Endodermal cell (in vitro differentiated cells): ENCODE measurements around the gene ZNF48. TPM values are rescaled to one million over a fixed set of nuclear protein-coding genes. Genes with fewer than 3 reads are reported as not detected.

Source experiments
- DNase-seq: peaks from one replicate; pipeline ENCODE4 v3.0.0-alpha.2; 2017
- H3K27ac ChIP-seq: 2 replicates; pipeline ENCODE4 v1.5.1; 2013; ENCODE audit warnings: mild to moderate bottlenecking, low read depth, low read length, moderate library complexity
- H3K27me3 ChIP-seq: 2 replicates; pipeline ENCODE4 v1.6.1; 2013; ENCODE audit warnings: mild to moderate bottlenecking, low read length, moderate library complexity; ENCODE audit not compliant: insufficient read depth, control insufficient read depth, poor library complexity, severe bottlenecking
- H3K36me3 ChIP-seq: 2 replicates; pipeline ENCODE4 v1.7.0; 2013; ENCODE audit warnings: mild to moderate bottlenecking, low read length, moderate library complexity; ENCODE audit not compliant: control insufficient read depth, insufficient read depth
- H3K4me1 ChIP-seq: one replicate; pipeline ENCODE4 v1.7.0; 2013; ENCODE audit warnings: low read length; ENCODE audit not compliant: control insufficient read depth, insufficient read depth
- H3K4me3 ChIP-seq: 2 replicates; pipeline ENCODE4 v1.5.1; 2013; ENCODE audit warnings: mild to moderate bottlenecking, low read length, moderate library complexity
- H3K9ac ChIP-seq: 2 replicates; pipeline ENCODE4 v1.6.1; 2013; ENCODE audit warnings: mild to moderate bottlenecking, low read length, moderate library complexity; ENCODE audit not compliant: poor library complexity, severe bottlenecking; ENCODE audit errors: extremely low read depth
- H3K9me3 ChIP-seq: 2 replicates; pipeline ENCODE4 v1.6.1; 2013; ENCODE audit warnings: mild to moderate bottlenecking, low read length, moderate library complexity; ENCODE audit not compliant: control insufficient read depth
- H3K27ac Mint-ChIP-seq: 2 replicates; pipeline ENCODE4 v1.8.0; 2020; ENCODE audit warnings: mixed read lengths
- H3K27me3 Mint-ChIP-seq: 2 replicates; pipeline ENCODE4 v1.8.0; 2021; ENCODE audit warnings: mild to moderate bottlenecking, mixed read lengths; ENCODE audit not compliant: insufficient read depth
- H3K36me3 Mint-ChIP-seq: 2 replicates; pipeline ENCODE4 v1.8.0; 2020; ENCODE audit warnings: low read depth, mixed read lengths
- H3K4me1 Mint-ChIP-seq: 2 replicates; pipeline ENCODE4 v1.8.0; 2020; ENCODE audit warnings: mixed read lengths
- H3K4me3 Mint-ChIP-seq: 2 replicates; pipeline ENCODE4 v1.8.0; 2020; ENCODE audit warnings: mild to moderate bottlenecking, moderate library complexity, mixed read lengths
- H3K9me3 Mint-ChIP-seq: 2 replicates; pipeline ENCODE4 v1.8.0; 2020; ENCODE audit warnings: mild to moderate bottlenecking, mixed read lengths
- CTCF ChIP-seq: fragments of 200-600 bp; sonication (generic); conservative IDR thresholded peaks from 2 replicates; pipeline ENCODE4 v1.5.0; 2021; ENCODE audit warnings: antibody characterized with exemption, mild to moderate bottlenecking
- WGBS, 2 experiments: methylation state at CpG; one replicate each; pipeline versions ENCODE4 v1.1.5 to v1.1.7; 2013; ENCODE audit warnings: missing lambda C conversion rate in 2 of 2, mixed read lengths in 1 of 2; ENCODE audit not compliant: insufficient coverage in 1 of 2, insufficient read length in 1 of 2; 5-methylcytosine and 5-hydroxymethylcytosine counted together
- total RNA-seq, 2 donors: library from RNA; stranded (reverse); fragmentation: NEBNext Ultra II Directional in 1 of 2; extraction: Animal tissue kit (Norgen Biotek cat#: 25700) in 1 of 2; gene quantifications; 2 replicates in 1 of 2; 3 replicates in 1 of 2; pipeline ENCODE4 v1.2.1, GENCODE V29; 2021

The ZNF48 gene
- total RNA-seq, 2 donors from 2014 or later, result 40.1 to 58.4 TPM

GRCh38 chr16:30421010-30421409 is 25.8 kb downstream of the ZNF48 start:
- 92% methylated on average over 5 of the region's 5 CpGs for WGBS, 2 experiments
- Mint-ChIP-seq H3K4me1 (peaks cover 17% of the 10 kb centered on the region), H3K9me3 (no peaks in the 10 kb centered on the region), H3K27me3 (no peaks in the 10 kb centered on the region), H3K36me3 (peaks cover 55% of the 10 kb centered on the region), H3K4me3 (no peak overlapping the region), H3K27ac (no peak overlapping the region)
- H3K9ac ChIP-seq, result no peak overlapping the region
- no peaks in the 10 kb centered on the region for H3K4me1 ChIP-seq
- no peak for TF ChIP-seq CTCF
- H3K9me3 ChIP-seq, result no peaks in the 10 kb centered on the region
- H3K27ac ChIP-seq, result no peak overlapping the region
- H3K36me3 ChIP-seq, result peaks cover 55% of the 10 kb centered on the region
- no peak for DNase-seq
- H3K27me3 ChIP-seq, result no peaks in the 10 kb centered on the region
- no peak overlapping the region for H3K4me3 ChIP-seq

GRCh38 chr16:30428055-30428454 is 32.8 kb downstream of the ZNF48 start:
- no peak overlapping the region for H3K9ac ChIP-seq
- 97 to 98% methylated on average over 4 of the region's 4 CpGs for WGBS, 2 experiments
- H3K36me3 Mint-ChIP-seq, result peaks cover 45% of the 10 kb centered on the region
- DNase-seq, result no peak
- no peaks in the 10 kb centered on the region for H3K27me3 ChIP-seq
- H3K4me3 Mint-ChIP-seq, result no peak overlapping the region
- H3K9me3 ChIP-seq, result no peaks in the 10 kb centered on the region
- peaks cover 11% of the 10 kb centered on the region for H3K27me3 Mint-ChIP-seq
- H3K36me3 ChIP-seq, result peaks cover 38% of the 10 kb centered on the region
- no peaks in the 10 kb centered on the region for H3K4me1 ChIP-seq
- H3K4me3 ChIP-seq, result no peak overlapping the region
- H3K27ac Mint-ChIP-seq, result no peak overlapping the region
- no peak overlapping the region for H3K27ac ChIP-seq
- TF ChIP-seq CTCF, result no peak
- no peaks in the 10 kb centered on the region for H3K9me3 Mint-ChIP-seq
- H3K4me1 Mint-ChIP-seq, result peaks cover 8% of the 10 kb centered on the region

- H3K27ac Mint-ChIP-seq, result no peak overlapping the region
- peaks cover 24% of the 10 kb centered on the region for H3K27me3 Mint-ChIP-seq
- Histone ChIP-seq H3K4me1 (no peaks in the 10 kb centered on the region), H3K9ac (peak overlapping the region; percentile 31), H3K36me3 (peaks cover 25% of the 10 kb centered on the region), H3K27me3 (no peaks in the 10 kb centered on the region), H3K4me3 (peak overlapping the region; percentile 91), H3K27ac (no peak overlapping the region), H3K9me3 (no peaks in the 10 kb centered on the region)
- peaks cover 34% of the 10 kb centered on the region for H3K36me3 Mint-ChIP-seq
- peaks cover 8% of the 10 kb centered on the region for H3K4me1 Mint-ChIP-seq
- DNase-seq, result peak; percentile 76
- H3K9me3 Mint-ChIP-seq, result no peaks in the 10 kb centered on the region
- WGBS, 2 experiments, result 3 to 8% methylated on average over 4 to 11 of the region's 11 CpGs
- no peak for TF ChIP-seq CTCF
- H3K4me3 Mint-ChIP-seq, result no peak overlapping the region
Observed at GRCh38 chr16:30429418-30429677, 34.1 kb downstream of the ZNF48 start.
